ENCODE measurements around the gene AFAP1.

AFAP1 gene

DNA sequence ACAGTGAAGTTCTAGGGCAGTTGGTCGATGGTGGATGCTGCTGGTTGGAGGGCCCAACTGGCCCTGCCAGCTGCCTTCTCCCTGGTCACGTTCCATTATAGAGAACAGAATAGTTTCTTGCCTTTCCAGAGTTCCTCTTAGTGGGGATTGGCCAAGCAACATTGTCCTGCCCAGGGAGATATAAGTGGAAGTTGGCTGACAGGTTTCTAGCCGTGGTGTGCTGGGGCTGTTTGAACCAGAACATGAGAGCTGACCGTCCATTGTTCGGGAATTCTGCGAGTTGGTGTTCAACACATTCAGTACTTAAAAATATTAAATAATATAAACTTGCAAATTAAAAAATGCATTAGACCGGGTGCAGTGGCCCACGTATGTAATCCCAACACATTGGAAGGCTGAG is 3.5 kb upstream of the AFAP1 start:
- TF ChIP-seq ZFX (IDR thresholded peaks at IDR 0.05; ENCODE audit: borderline replicate concordance): no peak
- TF ChIP-seq, protein P1, sequence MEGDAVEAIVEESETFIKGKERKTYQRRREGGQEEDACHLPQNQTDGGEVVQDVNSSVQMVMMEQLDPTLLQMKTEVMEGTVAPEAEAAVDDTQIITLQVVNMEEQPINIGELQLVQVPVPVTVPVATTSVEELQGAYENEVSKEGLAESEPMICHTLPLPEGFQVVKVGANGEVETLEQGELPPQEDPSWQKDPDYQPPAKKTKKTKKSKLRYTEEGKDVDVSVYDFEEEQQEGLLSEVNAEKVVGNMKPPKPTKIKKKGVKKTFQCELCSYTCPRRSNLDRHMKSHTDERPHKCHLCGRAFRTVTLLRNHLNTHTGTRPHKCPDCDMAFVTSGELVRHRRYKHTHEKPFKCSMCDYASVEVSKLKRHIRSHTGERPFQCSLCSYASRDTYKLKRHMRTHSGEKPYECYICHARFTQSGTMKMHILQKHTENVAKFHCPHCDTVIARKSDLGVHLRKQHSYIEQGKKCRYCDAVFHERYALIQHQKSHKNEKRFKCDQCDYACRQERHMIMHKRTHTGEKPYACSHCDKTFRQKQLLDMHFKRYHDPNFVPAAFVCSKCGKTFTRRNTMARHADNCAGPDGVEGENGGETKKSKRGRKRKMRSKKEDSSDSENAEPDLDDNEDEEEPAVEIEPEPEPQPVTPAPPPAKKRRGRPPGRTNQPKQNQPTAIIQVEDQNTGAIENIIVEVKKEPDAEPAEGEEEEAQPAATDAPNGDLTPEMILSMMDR (IDR thresholded peaks at IDR 0.05): no peak
- no peak overlapping the region for H3K27ac ChIP-seq

DNA sequence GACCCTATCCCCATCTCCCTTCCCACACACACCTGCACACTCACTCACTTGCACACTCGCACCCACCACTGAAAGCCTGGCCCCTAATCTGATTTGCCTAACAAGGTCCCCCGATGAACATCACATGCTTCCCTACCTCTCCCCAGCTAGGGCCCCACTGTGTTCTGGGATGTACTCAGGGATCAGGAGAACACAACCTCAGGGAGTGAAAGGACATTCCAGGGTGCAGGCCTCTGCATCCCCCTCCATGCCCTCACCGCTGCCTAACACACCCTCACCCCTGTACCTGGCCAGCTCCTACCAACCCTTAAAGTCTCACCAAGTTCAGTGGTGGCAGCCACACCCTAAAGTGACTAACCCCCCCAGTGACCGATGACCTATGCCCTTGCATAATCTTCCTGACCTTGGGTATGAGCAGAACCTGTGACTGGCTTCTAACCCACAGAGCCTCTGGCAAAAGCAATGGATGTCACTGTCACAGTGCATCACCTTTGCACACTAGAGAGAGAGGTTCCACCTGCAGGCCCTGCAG is 2.4 kb upstream of the AFAP1 start:
- no peak overlapping the region for H3K27ac ChIP-seq
- TF ChIP-seq, protein P1 (IDR thresholded peaks at IDR 0.05): no peak
- no peak for TF ChIP-seq ZFX (IDR thresholded peaks at IDR 0.05; ENCODE audit: borderline replicate concordance)

DNA sequence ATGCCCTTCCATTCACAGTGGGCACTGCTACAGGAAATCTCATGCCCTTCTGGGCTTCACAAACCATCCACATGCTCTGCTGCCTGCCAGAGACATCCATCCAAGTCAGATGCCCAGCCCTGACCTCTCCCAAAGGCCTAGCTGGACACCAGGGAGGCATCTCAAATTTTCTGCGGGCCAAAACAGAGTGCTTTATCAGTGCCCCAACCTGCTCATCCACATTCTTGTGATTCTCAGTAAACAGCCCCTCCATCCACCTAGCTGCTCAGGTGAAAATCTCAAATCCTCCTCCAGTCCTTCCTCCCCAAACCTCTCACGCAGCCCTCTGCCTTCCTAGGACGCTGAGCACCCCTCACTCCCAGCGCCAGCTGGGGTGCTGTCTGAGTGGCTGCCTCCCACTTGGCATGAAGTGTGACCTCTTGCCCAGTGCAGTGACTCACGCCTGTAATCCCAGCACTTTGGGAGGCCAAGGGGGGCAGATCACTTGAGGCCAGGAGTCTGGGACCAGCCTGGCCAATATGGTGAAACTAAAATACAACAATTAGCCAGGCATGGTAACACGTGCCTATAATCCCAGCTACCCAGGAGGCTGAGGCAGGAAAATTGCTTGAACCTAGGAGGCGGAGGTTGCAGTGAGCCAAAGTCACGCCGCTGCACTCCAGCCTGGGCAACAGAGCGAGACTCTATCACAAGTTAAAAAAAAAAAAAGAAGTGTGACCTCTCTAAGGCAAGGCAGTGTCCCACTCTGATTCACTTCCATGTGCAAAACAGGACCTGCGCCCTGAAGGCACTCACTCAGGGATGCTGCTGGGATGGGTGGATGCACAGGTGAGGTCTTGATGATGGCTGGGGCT is 1.7 kb upstream of the AFAP1 start:
- no peak overlapping the region for H3K27ac ChIP-seq
- TF ChIP-seq, protein P1 (IDR thresholded peaks at IDR 0.05): no peak
- no peak for TF ChIP-seq ZFX (IDR thresholded peaks at IDR 0.05; ENCODE audit: borderline replicate concordance)

DNA sequence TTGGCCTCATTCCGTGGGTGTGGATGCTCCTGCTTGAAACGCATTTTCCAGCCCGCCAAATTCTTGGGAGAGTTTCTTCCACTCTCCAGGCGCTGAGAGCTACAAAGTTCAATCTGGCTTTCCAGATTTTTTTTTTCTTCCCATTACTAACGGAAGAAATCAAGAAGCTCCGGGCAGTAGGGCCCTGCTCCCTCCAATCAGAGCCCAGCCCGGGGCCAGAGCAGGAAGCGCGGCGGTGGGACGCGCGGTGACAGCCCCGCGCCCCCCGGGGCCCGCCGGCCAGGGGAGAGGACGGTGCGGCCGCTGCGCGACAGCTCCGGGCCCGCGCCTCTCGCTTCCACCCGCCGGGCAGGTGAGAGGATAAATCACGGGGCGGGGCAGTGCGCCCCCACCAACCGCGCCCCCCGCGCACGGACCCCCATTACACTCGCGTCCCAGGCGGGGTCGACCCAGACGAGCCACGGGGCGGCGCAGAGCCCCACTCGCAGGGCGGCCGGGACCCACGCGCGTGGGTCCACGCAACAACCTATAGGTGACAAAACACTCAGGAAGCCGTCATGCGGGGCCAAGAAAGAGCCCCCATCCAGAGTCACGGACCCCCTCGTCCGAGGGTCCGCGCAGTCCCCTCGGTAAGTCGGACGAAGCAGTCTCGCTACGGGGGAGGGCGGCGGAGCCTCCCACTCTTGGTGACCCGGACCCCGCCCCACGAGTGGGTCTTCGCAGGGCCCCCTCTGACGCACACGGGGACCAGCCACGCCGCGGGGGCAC is 868 bp downstream of the AFAP1 start:
- no peak for TF ChIP-seq ZFX (IDR thresholded peaks at IDR 0.05; ENCODE audit: borderline replicate concordance)
- TF ChIP-seq, protein P1 (IDR thresholded peaks at IDR 0.05): no peak
- no peak overlapping the region for H3K27ac ChIP-seq

DNA sequence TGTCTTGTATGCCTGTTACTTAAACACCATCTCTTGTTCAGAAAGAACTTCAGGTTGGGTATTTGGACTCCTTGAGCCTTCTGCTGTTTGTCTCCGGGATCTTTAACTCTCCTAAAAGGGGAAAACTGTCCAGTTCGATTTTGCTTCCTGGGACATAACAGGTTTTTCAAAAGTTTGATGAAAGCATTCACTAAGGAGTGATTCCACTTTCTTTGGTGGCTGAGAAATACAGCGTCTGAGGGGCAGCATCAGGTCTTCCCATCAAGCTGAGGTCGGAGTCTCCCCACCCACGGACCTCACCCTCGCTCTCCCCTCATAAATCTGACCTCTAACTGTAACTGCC is 1.4 kb downstream of the AFAP1 start:
- no peak overlapping the region for H3K27ac ChIP-seq
- TF ChIP-seq, protein P1 (IDR thresholded peaks at IDR 0.05): no peak
- no peak for TF ChIP-seq ZFX (IDR thresholded peaks at IDR 0.05; ENCODE audit: borderline replicate concordance)

DNA sequence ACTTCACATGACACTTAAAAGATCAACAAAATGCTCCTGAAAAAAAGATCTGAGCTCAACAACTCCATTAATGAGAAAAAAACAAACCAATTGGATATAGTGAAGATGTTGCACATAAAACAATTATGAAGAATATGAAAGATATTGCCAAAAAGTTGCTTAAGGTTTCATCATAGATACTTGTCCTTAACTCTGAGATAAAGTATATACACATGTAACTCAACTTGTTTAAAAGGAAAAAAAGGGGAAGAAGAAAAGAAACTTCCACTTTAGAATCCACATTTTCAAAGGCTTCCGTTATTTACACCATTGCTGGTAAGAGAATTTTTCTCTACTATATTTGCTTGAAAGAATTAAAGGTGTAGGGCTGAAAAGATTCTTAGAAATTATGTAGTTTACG is 2.7 kb downstream of the AFAP1 start:
- H3K27ac ChIP-seq: no peak overlapping the region
- TF ChIP-seq, protein P1 (IDR thresholded peaks at IDR 0.05): no peak
- no peak for TF ChIP-seq ZFX (IDR thresholded peaks at IDR 0.05; ENCODE audit: borderline replicate concordance)
